Heart left ventricle (tissue), 13 donors: ENCODE results near the gene ETV6.

Source experiments
- CTCF ChIP-seq, 12 donors: fragments of 200-600 bp; sonication (generic) in 4 of 12; IDR thresholded peaks; one replicate each; pipeline versions ENCODE4 v1.5.0 to v1.8.0; 2018 to 2022; ENCODE audit warnings: antibody characterized with exemption in 12 of 12, mild to moderate bottlenecking in 5 of 12
- POLR2A ChIP-seq, 2 donors: fragments of 450-650 bp; IDR thresholded peaks; one replicate each; pipeline ENCODE4 v1.6.1; 2017; ENCODE audit warnings: antibody characterized with exemption in 2 of 2, mild to moderate bottlenecking in 2 of 2, moderate library complexity in 2 of 2
- donor health status: ischemic (EF 13 %, LVEDD 7.1; RV severe dilation, severe dysfunction).
- donor health status: DM: no; HTN: yes; CAD: no.
- donor health status: DM: no; HTN: no; CAD: no.
- donor health status: ischemic (EF 25% LVEDD 6.9; RV normal size, moderate dysfunction).
- donor health status: ischemic (EF 25% LVEDD 5.7; RV mildly dilated, moderate dysfunction).
- donor health status: ischemic (EF 35%, LVEDD 5.7; RV mildly dilated, moderate dysfunction).
- donor health status: nonischemic (EF 11% LVEDD 7.7; RV severe dilation, severe dysfunction).
- donor health status: DM: yes; HTN: yes; CAD: no.
- donor health status: PGD.
- donor health status: ischemic (EF 29% LVEDD 5.4; RV normal size, mild dysfunction).
- donor health status: nonischemic (EF 23%, LVEDD 6.1; RV moderate dilation, normal function).

GRCh38 chr12:11801643-11802042, 152.2 kb downstream of the ETV6 start:
- TF ChIP-seq CTCF (IDR thresholded peaks at IDR 0.05): no peak
- no peak for TF ChIP-seq POLR2A (IDR thresholded peaks at IDR 0.05)
